Fibroblast of villous mesenchyme (primary cell): ENCODE measurements around the gene SPX. TPM values are rescaled to one million over a fixed set of nuclear protein-coding genes. Genes with fewer than 3 reads are reported as not detected.

ENCODE experiments used
- DNase-seq: peaks from one replicate; pipeline ENCODE4 v3.0.0-alpha.2; 2010; ENCODE audit warnings: low read depth
- H3K4me3 ChIP-seq: 2 replicates; pipeline ENCODE4 v1.5.1; 2011; ENCODE audit warnings: low read depth, mild to moderate bottlenecking, low read length
- CTCF ChIP-seq: IDR thresholded peaks from 2 replicates; pipeline ENCODE4 v1.5.1; 2012; ENCODE audit warnings: low read depth, mild to moderate bottlenecking, low read length; ENCODE audit not compliant: insufficient read depth
- total RNA-seq: library from RNA; depleted of rRNA; stranded (reverse); fragments of >200 nt; gene quantifications from 2 replicates; pipeline ENCODE4 v1.2.3, GENCODE V29; 2012

The SPX gene
- total RNA-seq, 1 donor, result 0.86 TPM

GRCh38 chr12:21568115-21568514, 42.0 kb downstream of the SPX start:
- no peak for TF ChIP-seq CTCF
- H3K4me3 ChIP-seq, result no peak overlapping the region
- DNase-seq, result no peak

- H3K4me3 ChIP-seq, result no peak overlapping the region
- no peak for TF ChIP-seq CTCF
- no peak for DNase-seq
Observed at GRCh38 chr12:21571046-21571445, 45.0 kb downstream of the SPX start.

DNA sequence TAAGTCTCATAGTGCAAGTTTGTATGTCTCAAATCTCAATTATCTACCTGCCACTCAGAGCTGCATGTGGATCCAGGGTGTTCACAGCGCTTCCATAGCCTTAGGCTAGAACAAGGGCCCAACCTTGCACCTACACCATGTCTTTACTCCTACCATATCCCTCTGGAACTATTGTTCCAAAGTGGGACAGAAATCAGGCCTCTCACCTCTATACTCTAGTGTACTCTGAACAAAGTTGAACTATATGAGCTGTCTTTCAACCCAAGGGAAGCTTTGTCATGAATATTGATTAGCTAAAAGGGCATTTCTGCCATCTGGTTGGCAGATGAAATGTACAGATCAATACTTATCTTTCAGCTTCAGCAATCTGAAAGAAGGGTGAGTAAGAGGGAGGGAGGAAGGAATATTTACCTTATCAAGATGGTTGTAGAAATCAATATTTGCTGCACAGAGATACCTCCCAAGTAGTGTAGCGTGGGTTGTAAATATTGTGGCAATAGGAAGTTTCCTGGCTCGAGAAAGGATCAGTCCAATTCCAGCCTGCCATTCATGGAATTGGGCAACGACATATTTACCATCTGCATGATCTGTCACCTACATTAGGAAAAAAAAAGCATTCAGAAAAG, 47.8 kb downstream of the SPX start:
- H3K4me3 ChIP-seq, result no peak overlapping the region
- TF ChIP-seq CTCF, result no peak
- no peak for DNase-seq

DNA sequence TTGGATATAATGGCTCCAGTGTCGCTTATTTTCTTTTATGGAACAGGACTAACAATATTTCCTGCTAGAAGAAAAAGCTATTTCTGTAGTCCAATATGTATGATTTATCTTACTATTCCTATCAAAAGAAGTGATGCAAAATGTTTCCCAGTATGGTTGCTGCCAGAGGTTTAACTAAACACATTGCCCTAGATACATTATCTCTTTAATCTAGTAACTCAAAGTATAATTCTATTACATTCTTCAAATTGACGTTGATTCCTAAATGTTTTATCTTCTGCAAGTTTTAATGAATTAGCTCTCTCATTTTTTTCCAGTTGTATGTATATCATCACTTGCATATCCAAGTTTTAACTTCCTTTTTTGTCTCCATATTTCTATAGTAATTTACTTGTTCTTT, 50.3 kb downstream of the SPX start:
- no peak overlapping the region for H3K4me3 ChIP-seq
- DNase-seq, result no peak
- TF ChIP-seq CTCF, result no peak

- no peak overlapping the region for H3K4me3 ChIP-seq
- DNase-seq, result no peak
- TF ChIP-seq CTCF, result no peak
Observed at GRCh38 chr12:21577516-21577915, 51.4 kb downstream of the SPX start.

DNA sequence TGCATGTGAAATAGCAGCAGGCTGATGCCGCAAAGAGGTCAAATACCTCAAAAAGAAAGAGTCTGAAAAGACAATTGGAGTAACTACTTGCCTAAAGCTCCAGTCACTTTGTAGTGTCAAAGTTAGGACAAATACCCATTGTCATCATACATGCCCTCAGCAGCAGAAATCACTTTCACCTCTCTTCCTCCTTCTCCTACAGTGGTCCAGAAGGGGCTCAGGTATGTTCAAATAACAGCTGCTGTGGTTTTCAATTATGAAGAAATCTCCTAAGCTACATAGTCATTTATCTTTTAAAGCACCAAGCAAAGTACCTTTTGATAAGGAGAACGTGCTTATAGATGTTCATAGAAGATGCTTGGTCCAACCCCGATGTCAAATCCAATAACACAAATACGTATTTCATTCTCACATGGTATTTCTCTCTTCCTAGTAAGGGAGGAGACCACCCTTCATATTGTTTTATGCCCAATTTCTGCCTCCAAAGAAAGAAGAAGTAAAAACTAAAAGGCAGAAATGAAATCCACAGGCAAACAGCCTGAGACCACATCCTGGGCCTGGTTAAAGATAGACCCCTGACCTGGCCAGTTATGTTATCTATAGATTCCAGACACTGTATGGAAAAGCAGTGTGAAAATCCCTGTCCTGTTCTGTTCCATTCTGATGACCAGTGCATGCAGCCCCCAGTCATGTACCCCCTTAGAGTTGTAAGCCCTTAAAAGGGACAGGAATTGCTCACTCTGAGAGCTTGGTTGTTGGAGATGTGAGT, 54.8 kb downstream of the SPX start:
- no peak for DNase-seq
- TF ChIP-seq CTCF, result no peak
- H3K4me3 ChIP-seq, result no peak overlapping the region

Other genes with a start within 250 kb of the SPX start
- 0.32 and 0.86 TPM in 2 replicates for gene SLCO1A2, start 191.4 kb upstream of the SPX start, total RNA-seq
- gene IAPP, start 153.4 kb upstream of the SPX start, total RNA-seq, result not detected in 2 replicates
- 9.5 and 11.3 TPM in 2 replicates for gene PYROXD1, start 88.6 kb upstream of the SPX start, total RNA-seq
- 68.6 and 95.9 TPM in 2 replicates for gene RECQL, start 24.7 kb upstream of the SPX start, total RNA-seq
- gene GOLT1B, start 24.5 kb upstream of the SPX start, total RNA-seq, result 59.3 and 99.3 TPM in 2 replicates
- gene GYS2, start 78.6 kb downstream of the SPX start, total RNA-seq, result not detected in 2 replicates
- 525 and 613 TPM in 2 replicates for gene LDHB, start 131.5 kb downstream of the SPX start, total RNA-seq
- gene KCNJ8, start 248.4 kb downstream of the SPX start, total RNA-seq, result 5.2 and 19.4 TPM in 2 replicates